ENCODE data around the gene SPC24.
"Not testable (repeated sequence)": the region's sequence is repeated elsewhere in the genome, so short reads cannot be mapped to it uniquely, and the experiment has no call there.

Gene SPC24

GRCh38 chr19:11168568-11168967 is 13.0 kb upstream of the SPC24 start:
- FAIRE-seq (no peak), DNase-seq (ENCODE audit: extremely low spot score, insufficient read length, low read depth) (no peak)

- DNase-seq (ENCODE audit: extremely low spot score, insufficient read length, low read depth) (no peak), FAIRE-seq (no peak)
These were observed 10.9 kb upstream of the SPC24 start for GRCh38 chr19:11166281-11167142.

GRCh38 chr19:11165486-11166030 is 10.0 kb upstream of the SPC24 start:
- no peak for FAIRE-seq
- DNase-seq (ENCODE audit: extremely low spot score, insufficient read length, low read depth), result no peak

GRCh38 chr19:11164879-11165406 is 9.4 kb upstream of the SPC24 start:
- DNase-seq (ENCODE audit: extremely low spot score, insufficient read length, low read depth), result no peak
- FAIRE-seq, result no peak

GRCh38 chr19:11164296-11164695 is 8.7 kb upstream of the SPC24 start:
- no peak for FAIRE-seq

GRCh38 chr19:11160440-11160768 is 4.8 kb upstream of the SPC24 start:
- not testable (repeated sequence) for FAIRE-seq; DNase-seq (ENCODE audit: extremely low spot score, insufficient read length, low read depth)

More at GRCh38 chr19:11164296-11164695, 8.7 kb upstream of the SPC24 start:
- no peak for DNase-seq (ENCODE audit: extremely low spot score, insufficient read length, low read depth)

- FAIRE-seq (no peak), DNase-seq (ENCODE audit: extremely low spot score, insufficient read length, low read depth) (no peak)
These were observed 4.2 kb upstream of the SPC24 start for GRCh38 chr19:11159598-11160439.

GRCh38 chr19:11154683-11155047 is 917 bp downstream of the SPC24 start:
- DNase-seq (ENCODE audit: extremely low spot score, insufficient read length, low read depth) (no peak), FAIRE-seq (no peak)

- DNase-seq (ENCODE audit: extremely low spot score, insufficient read length, low read depth) (no peak), FAIRE-seq (no peak)
These were observed 3.1 kb downstream of the SPC24 start for GRCh38 chr19:11152318-11153062.

- FAIRE-seq (no peak), DNase-seq (ENCODE audit: extremely low spot score, insufficient read length, low read depth) (no peak)
These were observed 4.4 kb downstream of the SPC24 start for GRCh38 chr19:11151181-11151580.

- no peak for DNase-seq (ENCODE audit: extremely low spot score, insufficient read length, low read depth)
- no peak for FAIRE-seq
These were observed 7.6 kb downstream of the SPC24 start for GRCh38 chr19:11148001-11148400.

GRCh38 chr19:11145536-11145924 is 10.1 kb downstream of the SPC24 start:
- FAIRE-seq (no peak), DNase-seq (ENCODE audit: extremely low spot score, insufficient read length, low read depth) (no peak)

- FAIRE-seq (no peak), DNase-seq (ENCODE audit: extremely low spot score, insufficient read length, low read depth) (no peak)
These were observed 12.9 kb downstream of the SPC24 start for GRCh38 chr19:11142528-11143171.

GRCh38 chr19:11141937-11142527 is 13.6 kb downstream of the SPC24 start:
- no peak for FAIRE-seq
- no peak for DNase-seq (ENCODE audit: extremely low spot score, insufficient read length, low read depth)

GRCh38 chr19:11140896-11141295 is 14.7 kb downstream of the SPC24 start:
- FAIRE-seq, result no peak

GRCh38 chr19:11140023-11140538 is 15.5 kb downstream of the SPC24 start:
- FAIRE-seq; DNase-seq (ENCODE audit: extremely low spot score, insufficient read length, low read depth): not testable (repeated sequence)

More at GRCh38 chr19:11140896-11141295, 14.7 kb downstream of the SPC24 start:
- no peak for DNase-seq (ENCODE audit: extremely low spot score, insufficient read length, low read depth)

- FAIRE-seq (no peak), DNase-seq (ENCODE audit: extremely low spot score, insufficient read length, low read depth) (no peak)
These were observed 16.8 kb downstream of the SPC24 start for GRCh38 chr19:11138601-11139300.

Data from GM18507 (cell line).